ENCODE results near the gene SH3GL3. TPM values are rescaled to one million over a fixed set of nuclear protein-coding genes. Genes with fewer than 3 reads are reported as not detected.

Gene SH3GL3
- total RNA-seq, 1 experiment from 2014 or later: not detected

DNA sequence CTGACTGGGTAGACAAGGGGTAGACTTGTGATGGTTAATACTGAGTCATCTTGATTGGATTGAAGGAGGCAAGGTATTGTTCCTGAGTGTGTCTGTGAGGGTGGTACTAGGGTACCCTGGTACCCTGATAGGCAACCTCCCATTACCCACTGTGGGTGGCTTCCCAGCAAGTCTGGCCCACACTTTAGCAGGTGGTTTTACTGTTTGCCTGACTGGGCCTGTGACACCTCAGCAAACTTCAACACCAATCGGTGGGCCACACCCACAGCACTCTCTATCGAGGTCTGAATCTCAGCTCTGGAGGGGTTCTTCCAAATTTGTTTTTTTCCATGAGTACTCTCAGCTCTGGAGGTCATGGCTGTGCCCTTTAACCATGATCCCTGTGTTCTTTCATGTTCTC lies 24.6 kb upstream of the SH3GL3 start:
- ATAC-seq (no peak), DNase-seq (ENCODE audit: low read depth, low spot score) (no peak)
- Histone ChIP-seq H3K4me3 (ENCODE audit: low read depth in 2 of 2, low read length in 2 of 2) (no peak overlapping the region), H3K9me3 (ENCODE audit: control insufficient read depth, insufficient read depth, low read depth, low read length) (no peaks in the 10 kb centered on the region), H3K27me3 (ENCODE audit: control insufficient read depth, insufficient read depth, low read length) (no peaks in the 10 kb centered on the region), H3K36me3 (ENCODE audit: control insufficient read depth, insufficient read depth, low read length) (no peaks in the 10 kb centered on the region), H3K27ac (ENCODE audit: low read length) (no peak overlapping the region), H3K4me1 (ENCODE audit: control insufficient read depth, insufficient read depth, low read length) (no peaks in the 10 kb centered on the region)
- POLR2A ChIA-PET: no interaction called here
- TF ChIP-seq, protein P1, sequence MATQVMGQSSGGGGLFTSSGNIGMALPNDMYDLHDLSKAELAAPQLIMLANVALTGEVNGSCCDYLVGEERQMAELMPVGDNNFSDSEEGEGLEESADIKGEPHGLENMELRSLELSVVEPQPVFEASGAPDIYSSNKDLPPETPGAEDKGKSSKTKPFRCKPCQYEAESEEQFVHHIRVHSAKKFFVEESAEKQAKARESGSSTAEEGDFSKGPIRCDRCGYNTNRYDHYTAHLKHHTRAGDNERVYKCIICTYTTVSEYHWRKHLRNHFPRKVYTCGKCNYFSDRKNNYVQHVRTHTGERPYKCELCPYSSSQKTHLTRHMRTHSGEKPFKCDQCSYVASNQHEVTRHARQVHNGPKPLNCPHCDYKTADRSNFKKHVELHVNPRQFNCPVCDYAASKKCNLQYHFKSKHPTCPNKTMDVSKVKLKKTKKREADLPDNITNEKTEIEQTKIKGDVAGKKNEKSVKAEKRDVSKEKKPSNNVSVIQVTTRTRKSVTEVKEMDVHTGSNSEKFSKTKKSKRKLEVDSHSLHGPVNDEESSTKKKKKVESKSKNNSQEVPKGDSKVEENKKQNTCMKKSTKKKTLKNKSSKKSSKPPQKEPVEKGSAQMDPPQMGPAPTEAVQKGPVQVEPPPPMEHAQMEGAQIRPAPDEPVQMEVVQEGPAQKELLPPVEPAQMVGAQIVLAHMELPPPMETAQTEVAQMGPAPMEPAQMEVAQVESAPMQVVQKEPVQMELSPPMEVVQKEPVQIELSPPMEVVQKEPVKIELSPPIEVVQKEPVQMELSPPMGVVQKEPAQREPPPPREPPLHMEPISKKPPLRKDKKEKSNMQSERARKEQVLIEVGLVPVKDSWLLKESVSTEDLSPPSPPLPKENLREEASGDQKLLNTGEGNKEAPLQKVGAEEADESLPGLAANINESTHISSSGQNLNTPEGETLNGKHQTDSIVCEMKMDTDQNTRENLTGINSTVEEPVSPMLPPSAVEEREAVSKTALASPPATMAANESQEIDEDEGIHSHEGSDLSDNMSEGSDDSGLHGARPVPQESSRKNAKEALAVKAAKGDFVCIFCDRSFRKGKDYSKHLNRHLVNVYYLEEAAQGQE (IDR thresholded peaks at IDR 0.05; ENCODE audit: insufficient read depth in 1 of 2, low read depth in 2 of 2, low read length in 1 of 2): no peak
- TF ChIP-seq SIN3A (IDR thresholded peaks at IDR 0.05; ENCODE audit: borderline replicate concordance, insufficient read depth, low read depth, low read length) (no peak), TCF7L2 (IDR thresholded peaks at IDR 0.05; ENCODE audit: low read depth, low read length) (no peak), POLR2AphosphoS5 (IDR thresholded peaks at IDR 0.05; ENCODE audit: low read depth, low read length) (no peak)
- TF ChIP-seq, protein P2, sequence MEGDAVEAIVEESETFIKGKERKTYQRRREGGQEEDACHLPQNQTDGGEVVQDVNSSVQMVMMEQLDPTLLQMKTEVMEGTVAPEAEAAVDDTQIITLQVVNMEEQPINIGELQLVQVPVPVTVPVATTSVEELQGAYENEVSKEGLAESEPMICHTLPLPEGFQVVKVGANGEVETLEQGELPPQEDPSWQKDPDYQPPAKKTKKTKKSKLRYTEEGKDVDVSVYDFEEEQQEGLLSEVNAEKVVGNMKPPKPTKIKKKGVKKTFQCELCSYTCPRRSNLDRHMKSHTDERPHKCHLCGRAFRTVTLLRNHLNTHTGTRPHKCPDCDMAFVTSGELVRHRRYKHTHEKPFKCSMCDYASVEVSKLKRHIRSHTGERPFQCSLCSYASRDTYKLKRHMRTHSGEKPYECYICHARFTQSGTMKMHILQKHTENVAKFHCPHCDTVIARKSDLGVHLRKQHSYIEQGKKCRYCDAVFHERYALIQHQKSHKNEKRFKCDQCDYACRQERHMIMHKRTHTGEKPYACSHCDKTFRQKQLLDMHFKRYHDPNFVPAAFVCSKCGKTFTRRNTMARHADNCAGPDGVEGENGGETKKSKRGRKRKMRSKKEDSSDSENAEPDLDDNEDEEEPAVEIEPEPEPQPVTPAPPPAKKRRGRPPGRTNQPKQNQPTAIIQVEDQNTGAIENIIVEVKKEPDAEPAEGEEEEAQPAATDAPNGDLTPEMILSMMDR (IDR thresholded peaks at IDR 0.05): no peak
- no TSS peak for BruUV-seq (replicated peaks)
- in situ Hi-C loops (cut with HindIII; ENCODE audit: low pct_unique_long_range_greater_than_20kb, low sequenced_read_pairs): no loop called here
- CTCF ChIA-PET: interaction anchor here (0.6 kb wide), 1 partner anchor 57 kb away, joined by 3 read pairs; no protein-coding TSS in a partner anchor
- intact Hi-C loops (cut with micrococcal nuclease; ENCODE audit: unreplicated experiment): no loop called here

DNA sequence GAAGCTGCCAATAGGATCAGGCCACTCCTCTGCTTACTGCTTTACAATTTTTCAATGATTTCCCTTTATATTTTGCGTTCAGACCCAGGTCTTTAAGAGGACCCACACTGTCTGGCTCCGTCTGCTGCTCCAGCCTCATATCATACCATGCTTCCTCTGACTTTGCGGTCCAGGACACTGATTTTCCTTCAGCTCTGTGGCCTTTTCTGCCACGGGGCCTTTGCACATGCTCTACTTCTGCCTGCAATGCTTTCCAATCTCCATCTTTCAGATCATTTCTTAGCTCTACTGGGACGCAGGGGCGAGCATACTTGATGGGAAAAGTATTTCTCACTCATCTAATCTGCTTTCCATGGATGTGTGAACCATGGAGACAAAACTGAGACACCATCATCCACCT lies 23.0 kb upstream of the SH3GL3 start:
- no peak overlapping the region for H3K27ac ChIP-seq (ENCODE audit: low read length)
- no peaks in the 10 kb centered on the region for H3K36me3 ChIP-seq (ENCODE audit: control insufficient read depth, insufficient read depth, low read length)
- CTCF ChIA-PET: no interaction called here
- no TSS peak for BruUV-seq (replicated peaks)
- no peaks in the 10 kb centered on the region for H3K4me1 ChIP-seq (ENCODE audit: control insufficient read depth, insufficient read depth, low read length)
- H3K27me3 ChIP-seq (ENCODE audit: control insufficient read depth, insufficient read depth, low read length): no peaks in the 10 kb centered on the region
- TF ChIP-seq TCF7L2 (IDR thresholded peaks at IDR 0.05; ENCODE audit: low read depth, low read length): no peak
- TF ChIP-seq, protein P2 (IDR thresholded peaks at IDR 0.05): no peak
- TF ChIP-seq POLR2AphosphoS5 (IDR thresholded peaks at IDR 0.05; ENCODE audit: low read depth, low read length): no peak
- TF ChIP-seq SIN3A (IDR thresholded peaks at IDR 0.05; ENCODE audit: borderline replicate concordance, insufficient read depth, low read depth, low read length): no peak
- TF ChIP-seq, protein P1 (IDR thresholded peaks at IDR 0.05; ENCODE audit: insufficient read depth in 1 of 2, low read depth in 2 of 2, low read length in 1 of 2): no peak
- in situ Hi-C loops (cut with HindIII; ENCODE audit: low pct_unique_long_range_greater_than_20kb, low sequenced_read_pairs): no loop called here
- intact Hi-C loops (cut with micrococcal nuclease; ENCODE audit: unreplicated experiment): no loop called here
- POLR2A ChIA-PET: no interaction called here
- H3K9me3 ChIP-seq (ENCODE audit: control insufficient read depth, insufficient read depth, low read depth, low read length): no peaks in the 10 kb centered on the region
- no peak overlapping the region for H3K4me3 ChIP-seq (ENCODE audit: low read depth in 2 of 2, low read length in 2 of 2)
- DNase-seq (ENCODE audit: low read depth, low spot score) (no peak), ATAC-seq (no peak)
